Activated CD4-positive, alpha-beta T cell treated with anti-CD3 and anti-CD28 coated beads, Interleukin-2, Interleukin-6, amounts not matched to agents 100 ng/mL and 50 ng/mL, durations not matched to agents 16 hours and 8 hours (primary cell): ENCODE data around the gene LHFPL6.
"Not testable (repeated sequence)": the region's sequence is repeated elsewhere in the genome, so short reads cannot be mapped to it uniquely, and the experiment has no call there.

Source experiments
- DNase-seq: peaks from one replicate; pipeline ENCODE4 v3.0.0-alpha.2; 2020

The LHFPL6 gene

DNA sequence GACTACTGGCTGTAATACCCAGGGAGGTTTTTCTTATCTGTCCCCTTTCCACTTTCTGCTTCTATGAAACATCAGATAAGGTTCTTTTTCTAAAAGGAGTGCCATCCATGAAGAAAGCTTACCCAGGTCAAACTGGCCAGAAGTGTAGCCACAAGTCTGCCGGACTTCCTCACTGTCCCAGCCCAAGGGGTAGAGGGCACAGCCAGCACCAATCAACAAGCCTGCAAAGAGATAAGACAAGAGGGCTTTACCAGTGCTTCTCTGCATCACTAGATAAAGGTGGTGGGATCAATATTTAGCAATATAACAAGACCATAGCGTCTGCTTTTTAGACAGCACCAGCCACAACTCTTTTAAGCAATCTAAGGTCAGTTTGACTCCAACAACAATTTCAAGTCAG is 224.7 kb downstream of the LHFPL6 start:
- no peak for DNase-seq

DNA sequence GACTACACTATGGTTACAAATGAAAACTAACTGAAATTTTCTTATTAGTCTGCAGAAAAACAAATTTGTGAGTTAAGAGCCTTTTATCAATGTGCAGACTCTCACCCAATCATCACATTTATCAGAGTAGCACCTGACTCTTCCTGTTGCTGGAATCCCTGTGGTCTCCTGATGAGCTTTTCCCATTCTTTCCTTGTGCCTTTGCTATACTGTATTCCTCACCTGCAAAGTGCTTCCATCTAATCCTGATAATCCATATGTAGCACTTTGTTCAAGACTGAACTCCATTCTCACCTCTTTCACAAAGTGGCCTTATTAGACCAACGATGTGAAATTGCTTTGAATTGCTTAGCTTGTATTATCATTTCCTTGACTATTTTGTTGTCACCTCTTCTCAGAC is 225.3 kb downstream of the LHFPL6 start:
- DNase-seq: no peak

DNA sequence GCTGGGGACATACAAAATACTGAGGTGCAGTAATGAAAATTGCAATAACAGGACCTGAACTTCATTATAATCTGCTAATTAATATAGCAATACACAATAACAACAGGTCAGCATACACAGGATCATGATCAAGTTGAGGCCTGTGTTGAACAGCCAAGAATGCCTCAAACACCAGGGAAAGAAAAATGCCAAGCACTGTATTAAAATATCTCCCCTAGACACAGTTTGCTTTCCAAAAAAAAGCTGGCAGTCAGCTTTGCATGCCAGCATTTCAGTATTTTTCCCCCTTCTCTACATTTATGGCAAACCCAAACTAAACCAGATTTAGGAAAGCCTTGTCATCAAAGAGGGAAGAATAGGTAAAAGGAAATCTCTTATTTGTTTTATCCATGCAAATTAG is 226.9 kb downstream of the LHFPL6 start:
- no peak for DNase-seq

DNA sequence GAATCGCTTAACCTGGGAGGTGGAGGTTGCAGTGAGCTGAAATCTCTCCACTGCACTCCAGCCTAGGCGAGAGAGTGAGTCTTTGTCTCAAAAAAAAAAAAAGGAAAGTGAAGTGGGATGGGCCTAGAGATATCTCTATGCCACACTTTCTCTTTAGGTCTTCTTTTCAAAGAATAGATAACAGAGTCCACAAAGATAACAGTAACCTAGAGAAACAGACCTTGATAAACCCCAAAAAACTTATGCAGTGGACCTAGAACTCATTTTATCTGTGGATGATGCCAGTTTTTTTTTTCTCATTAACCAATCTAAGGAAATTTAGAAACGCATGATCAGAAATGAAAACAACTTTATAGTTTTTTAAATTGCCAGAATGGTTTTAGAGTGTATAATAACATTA is 227.4 kb downstream of the LHFPL6 start:
- no peak for DNase-seq

DNA sequence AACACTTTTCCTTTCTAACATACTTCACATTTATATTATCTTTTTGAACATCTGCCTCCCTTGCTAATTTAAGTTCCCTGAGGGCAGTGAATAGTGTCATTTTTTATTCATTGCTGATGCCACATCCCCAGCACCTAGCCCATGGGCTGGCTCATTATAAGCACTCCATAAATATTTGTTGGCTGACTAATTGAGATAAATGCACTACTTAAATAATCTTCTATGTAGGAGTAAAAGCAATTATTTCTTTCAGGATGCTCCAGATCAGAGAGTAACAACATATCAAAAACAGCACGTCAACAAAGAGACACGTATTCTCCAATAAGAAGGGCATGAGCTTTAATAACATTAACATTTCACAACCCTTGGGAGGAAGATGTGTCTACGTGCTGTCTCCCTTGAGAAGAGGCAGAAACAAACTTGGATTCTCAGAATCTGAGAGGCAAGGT is 228.2 kb downstream of the LHFPL6 start:
- no peak for DNase-seq

DNA sequence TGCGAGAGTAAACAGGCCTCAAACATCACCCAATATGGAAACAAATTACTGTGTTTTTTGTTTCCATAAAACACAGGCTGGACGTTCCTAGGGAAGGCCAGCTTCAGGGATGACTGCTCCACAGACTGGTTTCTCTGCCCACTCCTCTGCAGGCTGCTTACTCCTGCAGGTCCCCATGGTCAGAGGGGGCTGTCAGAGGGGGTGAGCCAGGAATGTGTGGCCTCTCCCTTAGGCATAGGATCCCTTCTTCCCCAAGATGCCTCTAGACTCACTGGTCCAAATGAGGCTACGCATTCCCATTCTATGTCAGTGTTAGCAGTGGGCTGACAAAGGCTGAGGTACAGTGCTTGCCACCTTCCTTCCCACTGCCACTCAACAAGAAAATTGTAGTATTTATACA is 229.8 kb downstream of the LHFPL6 start:
- no peak for DNase-seq

DNA sequence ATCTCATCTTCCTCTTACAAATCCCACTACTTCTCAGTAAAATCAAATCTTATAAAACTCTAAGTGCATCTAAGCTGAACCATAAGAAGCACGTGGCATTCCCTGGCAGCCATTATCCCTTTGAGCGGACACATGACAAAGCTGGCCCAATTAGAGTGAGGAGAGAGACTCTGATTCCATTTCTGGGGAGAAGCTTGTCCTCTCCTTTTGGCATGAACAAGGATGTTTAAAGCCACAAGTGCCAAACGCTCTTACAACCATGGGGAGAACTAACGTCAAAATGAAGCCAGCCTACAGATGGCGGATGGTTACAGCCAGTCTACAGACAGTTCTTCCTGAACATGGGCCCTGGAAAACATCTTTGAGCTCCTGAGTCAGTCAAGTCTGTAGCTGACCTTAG is 231.3 kb downstream of the LHFPL6 start:
- DNase-seq: no peak

DNA sequence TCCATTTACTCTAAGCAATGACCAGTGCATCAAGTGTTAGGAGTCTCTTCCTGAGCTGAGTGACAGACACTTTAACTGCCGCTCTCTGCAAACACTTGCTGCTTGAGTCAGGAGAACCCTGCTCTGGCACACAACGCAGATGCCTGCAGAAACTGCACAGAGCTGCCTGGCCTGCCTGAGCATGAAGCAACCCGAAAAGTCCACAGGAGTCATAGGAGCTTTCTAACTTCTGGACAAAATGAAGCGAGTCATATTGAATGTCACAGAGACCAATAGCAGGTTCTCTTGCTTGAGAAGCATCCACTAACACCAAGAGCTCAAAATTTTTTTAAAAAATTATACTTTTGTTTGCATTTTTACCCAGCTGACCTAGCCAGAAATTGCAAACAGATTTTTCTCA is 232.4 kb downstream of the LHFPL6 start:
- DNase-seq: no peak

DNA sequence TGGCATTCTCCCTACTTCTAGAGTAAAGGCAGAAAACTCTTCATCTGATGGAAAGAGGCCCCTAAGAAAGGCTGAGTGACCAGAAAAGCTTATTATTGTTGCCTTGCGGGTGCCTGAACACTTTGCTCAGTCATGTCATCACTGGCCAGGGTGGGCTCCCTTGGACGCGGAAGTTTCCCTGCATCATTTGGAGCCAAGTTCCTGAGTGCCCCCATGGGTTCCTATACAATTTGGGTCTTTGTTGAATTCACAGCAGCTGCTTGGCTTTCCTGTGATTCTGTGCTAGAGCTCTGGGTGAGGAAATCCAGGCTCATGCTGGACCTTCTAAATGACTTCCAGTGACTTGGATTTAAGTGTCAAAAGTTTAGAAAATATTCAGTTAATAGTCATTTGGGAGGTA is 232.9 kb downstream of the LHFPL6 start:
- no peak for DNase-seq

DNA sequence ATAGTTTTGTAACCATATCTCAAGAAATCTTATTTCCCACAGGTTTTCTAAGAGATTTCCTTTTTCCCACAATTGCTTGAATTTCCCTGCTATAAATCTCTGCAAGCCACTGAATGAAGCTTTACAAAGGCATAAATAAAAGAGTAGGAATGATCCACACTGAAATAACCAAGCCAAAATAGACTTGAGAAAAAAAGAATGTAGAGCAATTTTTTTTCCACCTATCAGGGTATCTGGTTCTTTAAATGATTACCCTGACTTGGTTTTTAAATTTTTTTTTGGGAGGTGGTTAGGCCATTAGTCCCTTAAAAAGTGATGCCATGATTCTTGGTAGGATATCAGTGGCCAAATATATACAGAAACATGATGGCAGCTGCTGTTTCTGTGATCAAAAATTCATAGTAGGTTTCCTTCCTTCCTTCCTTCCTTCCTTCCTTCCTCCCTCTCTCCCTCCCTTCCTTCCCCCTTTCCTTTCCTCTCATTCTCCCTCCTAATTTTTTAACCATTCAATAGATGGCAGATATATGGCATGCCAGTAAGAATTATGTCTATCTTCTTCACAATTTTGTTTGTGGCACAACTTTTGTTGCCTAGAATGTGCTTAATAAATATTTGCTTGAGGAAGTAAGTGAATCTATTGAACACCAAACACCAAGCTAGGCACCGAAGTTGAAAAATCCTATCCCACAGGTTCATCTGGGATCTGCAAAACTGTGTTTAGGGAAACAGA is 233.7 kb downstream of the LHFPL6 start:
- DNase-seq: no peak

DNA sequence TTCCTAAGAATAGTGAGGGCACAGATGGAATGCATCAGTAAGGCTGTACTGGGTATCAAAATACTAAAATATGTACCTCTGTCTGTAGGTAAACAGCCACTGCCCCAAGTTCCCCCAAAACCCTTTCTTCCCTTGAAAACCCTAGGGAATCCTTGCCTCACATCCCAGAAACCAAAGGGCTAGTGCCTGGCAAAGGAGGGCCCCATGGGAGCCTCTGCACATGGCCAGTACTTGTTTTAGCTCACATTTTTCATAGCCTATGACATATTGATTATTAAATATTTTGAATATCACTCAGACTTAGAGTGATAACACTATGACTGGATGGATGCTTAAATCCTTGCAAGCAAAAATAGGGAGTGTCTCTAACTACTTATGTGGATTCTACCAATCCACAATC is 237.1 kb downstream of the LHFPL6 start:
- DNase-seq: no peak

DNA sequence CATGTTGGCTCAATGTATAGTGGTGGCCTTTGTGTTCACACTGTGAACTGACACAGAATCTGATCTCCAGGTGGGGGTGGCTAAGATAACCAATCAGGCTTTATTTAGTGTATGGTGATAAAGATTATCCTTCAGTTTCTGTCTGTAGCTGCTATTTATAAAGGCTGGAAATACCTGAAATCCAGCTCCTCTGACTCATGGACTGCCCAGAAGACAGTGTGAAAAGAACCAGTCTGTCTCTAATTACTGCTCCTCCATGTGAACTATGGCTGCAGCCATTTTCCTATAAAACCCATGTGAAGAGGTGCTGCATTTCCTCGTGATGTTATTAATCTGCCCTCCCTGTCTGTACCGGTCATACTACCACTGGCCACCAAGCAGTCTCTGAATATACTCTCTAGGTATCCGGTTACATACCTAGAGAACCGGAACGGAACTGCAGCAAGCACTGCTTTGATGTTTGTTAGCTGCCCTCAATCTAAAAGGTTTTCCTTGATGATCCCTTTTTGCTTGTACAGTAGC is 238.0 kb downstream of the LHFPL6 start:
- DNase-seq: no peak

DNA sequence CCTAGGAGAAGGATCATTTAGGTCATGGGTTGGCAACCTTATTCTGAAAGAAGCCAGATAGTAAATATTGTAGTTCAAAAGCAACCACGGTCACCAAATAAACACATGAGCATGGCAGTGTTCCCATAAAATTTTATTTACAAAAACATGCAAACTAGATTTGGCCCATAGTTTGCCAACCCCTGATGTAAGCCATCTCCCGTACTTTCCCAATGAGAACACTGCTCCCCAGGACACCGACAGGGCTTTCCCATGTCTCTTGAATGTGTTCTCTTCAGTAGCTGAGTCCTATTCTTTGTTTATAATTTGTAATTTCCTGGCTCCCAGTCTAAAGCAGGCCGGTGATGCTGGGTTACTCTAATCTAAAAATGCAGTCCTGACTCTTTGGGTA is 239.6 kb downstream of the LHFPL6 start:
- DNase-seq: no peak

DNA sequence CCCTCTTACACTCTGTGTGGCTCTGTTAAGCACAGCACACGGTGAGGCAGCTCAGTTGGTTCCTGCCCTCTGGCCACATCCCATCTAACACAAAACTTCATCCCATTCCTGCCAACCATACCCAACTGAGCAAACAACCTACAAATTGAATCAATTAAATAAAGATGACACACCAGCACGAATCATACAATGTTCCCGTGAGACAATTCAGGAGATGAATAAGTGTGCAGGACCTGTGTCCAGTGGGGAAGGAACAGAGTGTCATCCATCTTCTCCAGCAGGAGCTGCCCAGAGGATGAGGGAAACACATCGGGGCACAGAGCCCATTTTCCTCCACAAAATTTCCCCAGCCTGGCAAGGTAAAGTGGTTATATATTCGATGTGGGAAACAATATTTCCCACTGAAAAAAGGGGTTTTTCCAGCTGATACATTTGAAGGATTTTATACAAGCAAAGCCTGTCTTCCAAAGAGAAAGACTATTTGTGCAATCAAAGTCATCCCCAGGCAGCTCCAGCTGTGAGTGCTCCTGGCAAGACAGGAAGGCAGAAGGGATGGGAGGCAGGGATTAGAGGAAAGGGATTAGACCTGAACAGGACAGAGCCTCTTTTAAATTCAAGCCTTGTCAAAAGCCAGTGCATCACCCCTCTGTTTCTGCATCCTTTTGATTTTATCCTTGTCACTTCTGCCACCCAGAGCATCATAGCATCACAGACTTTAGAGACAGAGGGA is 240.2 kb downstream of the LHFPL6 start:
- no peak for DNase-seq

DNA sequence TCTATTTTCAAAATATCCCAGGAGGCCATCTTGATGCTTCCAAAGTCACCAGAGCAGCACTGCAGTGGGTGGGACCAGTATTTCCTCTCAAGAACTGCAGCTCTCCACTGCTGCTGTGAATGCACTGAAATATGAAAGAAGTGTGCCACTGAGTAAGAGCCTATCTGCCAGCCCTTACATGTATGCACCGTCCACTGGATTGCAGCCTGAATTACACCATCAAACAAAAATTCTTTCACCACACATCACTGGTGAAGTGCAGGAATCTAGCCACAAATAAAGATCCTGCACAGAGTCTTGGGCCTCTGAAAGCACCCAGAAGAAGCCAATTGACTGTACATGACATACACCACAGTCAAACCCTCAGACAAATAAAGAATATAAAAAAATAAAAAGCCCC is 249.0 kb downstream of the LHFPL6 start:
- DNase-seq: no peak

DNA sequence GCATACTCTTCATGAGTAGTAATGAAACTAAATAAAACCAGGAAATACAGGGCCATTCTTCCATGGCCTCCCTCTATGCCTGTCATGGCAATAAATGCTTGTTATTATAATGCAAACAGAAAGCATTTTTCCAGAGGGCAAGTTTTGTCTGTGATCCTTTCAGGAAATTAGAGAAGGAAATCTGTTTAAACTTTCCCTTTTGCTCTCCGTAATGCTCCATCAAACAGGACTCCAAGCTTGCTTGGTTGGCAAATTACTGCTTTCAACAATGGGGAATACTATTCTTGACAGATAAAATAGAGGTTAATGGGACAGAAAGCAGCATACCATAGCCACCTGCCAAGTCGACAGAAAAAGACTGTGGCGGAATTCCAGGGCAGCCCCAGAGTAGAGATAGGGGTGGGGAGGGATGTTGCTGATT is 252.5 kb downstream of the LHFPL6 start:
- no peak for DNase-seq

DNA sequence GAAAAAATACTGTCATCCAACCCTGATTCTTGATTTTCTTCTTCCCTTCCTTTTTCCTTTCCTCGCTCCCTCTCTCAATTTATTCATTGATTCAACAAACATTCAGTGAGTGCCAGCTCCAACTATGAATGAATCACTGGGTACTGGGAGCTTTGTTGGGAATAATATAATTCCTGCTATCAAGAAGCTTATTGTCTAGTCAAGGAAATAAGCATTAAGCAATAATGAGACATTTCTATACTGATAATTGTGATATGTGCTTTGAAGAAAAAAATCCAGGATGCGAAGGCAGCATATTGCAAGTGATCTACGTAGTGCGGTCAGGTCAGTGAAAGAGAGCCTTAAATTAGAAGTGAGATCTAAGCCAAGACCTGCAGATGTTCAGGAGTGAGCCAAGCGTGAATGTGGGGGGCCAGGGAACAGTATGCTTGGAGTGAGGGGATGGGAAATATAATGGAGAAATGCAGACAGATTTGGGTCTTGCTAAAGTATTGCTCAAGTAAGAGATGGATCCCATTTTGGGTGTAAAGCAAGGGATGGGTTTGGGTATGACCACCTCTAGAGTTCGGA is 253.5 kb downstream of the LHFPL6 start:
- DNase-seq: no peak

DNA sequence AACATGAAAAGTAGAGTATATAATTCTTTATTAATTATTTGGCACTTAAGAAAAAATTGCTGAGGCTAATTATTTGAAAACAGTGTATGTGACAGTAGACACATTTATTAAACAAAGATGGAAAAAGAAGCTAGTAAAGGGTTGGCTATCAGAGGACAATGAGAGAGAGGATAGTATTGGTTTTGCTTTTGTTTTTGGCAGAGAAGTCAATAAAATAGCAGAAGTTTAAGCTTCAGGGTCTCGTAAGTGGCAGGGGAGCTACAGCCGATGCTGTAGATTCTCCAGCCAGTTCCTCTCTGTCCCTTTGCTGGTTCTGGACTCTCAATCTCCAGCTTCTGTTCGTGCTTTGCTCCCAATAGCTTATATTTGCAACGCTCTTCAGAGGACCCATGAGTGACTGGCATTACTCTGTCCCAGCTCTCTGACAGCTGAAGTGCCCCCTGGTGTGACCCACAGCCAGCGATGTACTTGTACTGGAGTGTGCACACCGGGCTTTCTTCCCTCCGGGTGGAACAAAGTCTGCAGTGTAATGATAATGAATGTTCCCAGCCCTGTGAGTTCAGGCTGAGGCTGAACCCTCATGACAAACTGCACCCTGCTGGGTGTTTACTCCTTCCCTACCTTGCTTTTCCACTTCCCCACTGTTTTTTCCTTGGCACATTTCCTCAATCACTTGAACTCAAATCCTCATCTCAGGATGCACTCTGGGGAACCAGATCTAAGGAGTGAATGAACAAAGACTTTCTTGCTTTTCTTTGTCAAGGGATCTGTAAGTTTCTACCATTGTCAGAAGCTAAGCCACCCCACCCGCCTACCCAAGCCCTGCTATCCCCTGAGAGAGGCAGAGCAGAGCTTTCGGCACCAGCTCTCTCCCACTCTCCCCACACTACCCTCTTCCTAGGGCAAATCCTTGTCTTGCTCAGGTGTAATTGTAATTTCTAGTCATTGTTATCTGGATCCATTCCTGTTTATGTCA is 254.8 kb downstream of the LHFPL6 start:
- no peak for DNase-seq

DNA sequence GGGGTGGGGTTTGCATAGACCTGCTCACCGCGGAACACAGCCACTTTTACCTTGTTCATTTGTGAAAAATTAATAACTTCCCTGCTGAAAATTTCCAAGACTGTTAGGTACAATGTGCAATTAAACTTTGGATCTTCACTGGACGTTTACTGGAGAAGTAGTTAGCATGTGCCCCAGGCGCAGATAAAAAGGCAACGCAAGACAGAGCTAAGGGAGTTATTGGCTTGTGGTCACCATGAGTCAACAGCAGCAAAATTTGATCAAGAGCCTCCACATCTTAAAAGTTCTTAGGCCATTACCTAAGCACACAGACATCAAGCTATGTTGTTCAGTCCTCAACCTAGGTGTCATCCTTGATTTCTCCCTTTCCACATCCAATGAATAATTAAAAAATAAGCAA is 257.0 kb downstream of the LHFPL6 start:
- DNase-seq: no peak

DNA sequence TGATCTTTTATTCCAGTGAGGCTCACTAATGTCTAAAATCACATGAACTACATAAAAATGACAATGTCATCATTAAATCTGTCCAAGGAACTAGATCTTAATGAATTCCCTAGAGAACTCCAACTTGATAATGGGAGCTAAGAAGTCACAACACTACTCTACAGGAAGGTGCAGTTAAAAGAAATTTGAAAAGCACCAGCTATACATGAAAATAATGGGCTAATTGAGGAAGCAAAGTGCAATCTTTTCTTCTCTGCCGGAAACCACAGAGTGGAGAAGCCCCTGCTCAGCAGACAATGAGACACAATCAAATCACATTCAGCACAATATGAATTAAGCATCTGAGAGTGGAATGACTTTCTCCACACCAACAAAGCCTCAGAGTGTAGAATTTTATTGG is 261.7 kb downstream of the LHFPL6 start:
- DNase-seq: no peak

DNA sequence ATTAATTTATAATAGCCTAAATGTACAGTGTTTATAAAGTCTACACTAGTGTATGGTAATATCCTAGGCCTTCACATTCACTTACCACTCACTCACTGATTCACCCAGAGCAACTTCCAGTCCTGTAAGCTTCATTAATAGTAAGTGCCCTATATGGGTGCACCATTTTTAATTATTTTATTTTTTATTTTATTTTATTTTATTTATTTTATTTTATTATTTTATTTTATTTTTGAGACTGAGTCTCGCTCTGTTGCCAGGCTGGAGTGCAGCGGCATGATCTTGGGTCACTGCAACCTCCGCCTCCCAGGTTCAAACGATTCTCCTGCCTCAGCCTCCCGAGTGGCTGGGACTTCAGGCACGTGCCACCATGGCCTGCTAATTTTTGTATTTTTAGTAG is 264.9 kb downstream of the LHFPL6 start:
- not testable (repeated sequence) for DNase-seq

DNA sequence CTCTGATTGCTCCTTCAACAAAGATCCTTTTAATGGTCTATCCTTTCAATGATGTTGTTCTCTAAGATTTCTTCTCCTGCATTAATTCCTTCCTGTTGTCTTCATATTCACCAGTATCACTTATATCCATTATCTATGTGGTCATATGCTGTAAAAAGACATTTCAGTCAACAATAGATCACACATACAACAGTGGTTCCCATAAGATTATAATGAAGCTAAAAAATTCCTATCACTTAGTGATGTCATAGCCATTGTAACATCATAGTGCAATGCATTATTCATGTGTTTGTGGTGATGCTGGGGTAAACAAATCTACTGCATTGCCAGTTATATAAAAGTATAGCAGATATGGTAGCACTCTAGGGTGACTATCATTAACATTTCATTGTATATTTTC is 266.1 kb downstream of the LHFPL6 start:
- DNase-seq: no peak

DNA sequence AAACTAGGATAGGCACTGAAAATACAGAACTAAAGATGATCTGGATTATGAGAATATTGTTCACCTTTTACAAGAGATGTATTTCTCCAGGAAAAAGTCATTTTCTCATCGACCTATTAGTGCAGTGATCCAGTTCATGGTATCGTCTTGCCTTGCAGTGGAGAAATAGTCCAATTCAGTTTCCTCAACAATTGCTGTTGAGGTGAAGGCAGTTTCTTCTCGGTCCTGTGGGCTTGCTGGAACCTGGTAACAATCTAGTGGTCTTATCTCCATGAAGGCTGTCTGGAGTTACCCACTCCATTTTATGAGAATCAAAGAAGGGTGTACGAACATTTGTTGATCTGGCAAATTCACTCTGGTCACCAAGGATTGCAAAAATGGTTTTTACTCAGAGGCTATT is 266.8 kb downstream of the LHFPL6 start:
- DNase-seq: no peak
